Stomach (tissue), 9 donors: ENCODE measurements around the gene KCNN3. TPM values are rescaled to one million over a fixed set of nuclear protein-coding genes. Genes with fewer than 3 reads are reported as not detected.

ENCODE experiments used
- DNase-seq, 2 donors: peaks; one replicate each; pipeline versions ENCODE4 v3.0.0 to v3.0.0-alpha.2; 2013 to 2019
- H3K27ac ChIP-seq, 5 donors: fragments of 200-600 bp in 4 of 5; sonication (generic) in 4 of 5; one replicate each; pipeline ENCODE4 v1.5.1; 2013 to 2019; ENCODE audit warnings: mild to moderate bottlenecking in 1 of 5, moderate library complexity in 1 of 5
- H3K27me3 ChIP-seq, 3 donors: fragments of 200-600 bp; sonication (generic); one replicate each; pipeline ENCODE4 v1.5.1; 2017 to 2019; ENCODE audit warnings: mixed run types in 1 of 3
- H3K36me3 ChIP-seq, 4 donors: fragments of 200-600 bp; sonication (generic); 1 replicate in 3 of 4; 2 replicates in 1 of 4; pipeline ENCODE4 v1.5.1; 2016 to 2019
- H3K4me1 ChIP-seq, 4 donors: fragments of 200-600 bp; sonication (generic); one replicate each; pipeline ENCODE4 v1.5.1; 2016 to 2019
- H3K4me3 ChIP-seq, 4 donors: fragments of 200-600 bp; sonication (generic) in 3 of 4; one replicate each; pipeline ENCODE4 v1.5.1; 2016 to 2019; ENCODE audit warnings: mild to moderate bottlenecking in 1 of 4
- H3K9me3 ChIP-seq, 4 donors: fragments of 200-600 bp; sonication (generic); one replicate each; pipeline ENCODE4 v1.5.1; 2016 to 2019
- CTCF ChIP-seq, 7 experiments: fragments of 450-650 bp in 4 of 7; fragments of 200-600 bp in 3 of 7; sonication (generic) in 3 of 7; IDR thresholded peaks; one replicate each; pipeline ENCODE4 v1.5.1; 2016 to 2019; ENCODE audit warnings: antibody characterized with exemption in 7 of 7, control low read depth in 2 of 7, mild to moderate bottlenecking in 1 of 7
- EP300 ChIP-seq: sonication (generic); formaldehyde crosslinking; IDR thresholded peaks from one replicate; pipeline ENCODE4 v1.6.1; 2017; ENCODE audit warnings: antibody characterized with exemption
- POLR2A ChIP-seq, 4 donors: fragments of 450-650 bp; IDR thresholded peaks; one replicate each; pipeline ENCODE4 v1.6.1; 2016; ENCODE audit warnings: antibody characterized with exemption in 4 of 4, control low read depth in 2 of 4, mild to moderate bottlenecking in 1 of 4, moderate library complexity in 1 of 4
- POLR2AphosphoS5 ChIP-seq, 3 donors: sonication (generic); formaldehyde crosslinking; IDR thresholded peaks; one replicate each; pipeline ENCODE4 v1.6.1; 2016; ENCODE audit warnings: antibody characterized with exemption in 3 of 3
- WGBS, 5 donors: extraction: QIAGEN DNeasy Blood & Tissue Kit in 3 of 5; methylation state at CpG; one replicate each; pipeline versions ENCODE4 v1.1.5 to v1.1.7; 2013 to 2018; 5-methylcytosine and 5-hydroxymethylcytosine counted together
- intact Hi-C: fragments of 100-400 bp; cut with DNase I; formaldehyde crosslinking; loops from one replicate; pipeline ENCODE4 v1.15.1; 2023; ENCODE audit warnings: low total_unique reads
- polyA plus RNA-seq, 3 donors: library from polyadenylated mRNA; stranded (reverse); fragments of 200-250 nt; gene quantifications; one replicate each; pipeline ENCODE4 v1.2.3, GENCODE V29; 2013
- total RNA-seq, 5 donors: library from RNA; depleted of rRNA; stranded (reverse); fragments of >200 nt; gene quantifications; one replicate each; pipeline versions ENCODE4 v1.1.0 to v1.2.3, GENCODE V29; 2014 to 2016
- donor health status: healthy with polysubstance abuse.
- donor health status: Bipolar disorder and iron deficiency.
- donor health status: healthy.

The KCNN3 gene
- total and polyA plus RNA-seq, 8 donors, result 0.19 to 10.7 (median 2.3) TPM

- DNase-seq, result no peak
- Histone ChIP-seq H3K4me3 (no peak overlapping the region), H3K9me3 (no peaks in the 10 kb centered on the region), H3K27ac (no peak overlapping the region), H3K27me3 (no peaks in the 10 kb centered on the region), H3K4me1 (peaks cover 0 to 17% (median 6%) of the 10 kb centered on the region in 4 donors), H3K36me3 (no peaks in the 10 kb centered on the region)
- 63 to 81% (median 72%) methylated on average over 11 of the region's 11 CpGs for WGBS, 5 donors
- intact Hi-C loops, result no loop called here
- TF ChIP-seq EP300 (no peak), POLR2A (IDR thresholded peaks at IDR 0.05) (no peak), CTCF (IDR thresholded peaks at IDR 0.05) (no peak), POLR2AphosphoS5 (IDR thresholded peaks at IDR 0.05) (no peak)
Measured at GRCh38 chr1:154712166-154712810, 157.8 kb downstream of the KCNN3 start.

- intact Hi-C loops, result no loop called here
- H3K36me3 ChIP-seq, result no peaks in the 10 kb centered on the region
- peaks cover 0 to 13% (median 5%) of the 10 kb centered on the region in 4 donors for H3K4me1 ChIP-seq
- no peaks in the 10 kb centered on the region for H3K9me3 ChIP-seq
- TF ChIP-seq EP300 (no peak), CTCF (IDR thresholded peaks at IDR 0.05) (no peak), POLR2AphosphoS5 (IDR thresholded peaks at IDR 0.05) (no peak), POLR2A (IDR thresholded peaks at IDR 0.05) (no peak)
- H3K4me3 ChIP-seq, result no peak overlapping the region
- no peak for DNase-seq
- H3K27me3 ChIP-seq, result no peaks in the 10 kb centered on the region
- WGBS, 5 donors, result 53 to 70% (median 63%) methylated on average over 1 of the region's 1 CpG
- H3K27ac ChIP-seq, result no peak overlapping the region
Measured at GRCh38 chr1:154711416-154711815, 158.7 kb downstream of the KCNN3 start.

DNA sequence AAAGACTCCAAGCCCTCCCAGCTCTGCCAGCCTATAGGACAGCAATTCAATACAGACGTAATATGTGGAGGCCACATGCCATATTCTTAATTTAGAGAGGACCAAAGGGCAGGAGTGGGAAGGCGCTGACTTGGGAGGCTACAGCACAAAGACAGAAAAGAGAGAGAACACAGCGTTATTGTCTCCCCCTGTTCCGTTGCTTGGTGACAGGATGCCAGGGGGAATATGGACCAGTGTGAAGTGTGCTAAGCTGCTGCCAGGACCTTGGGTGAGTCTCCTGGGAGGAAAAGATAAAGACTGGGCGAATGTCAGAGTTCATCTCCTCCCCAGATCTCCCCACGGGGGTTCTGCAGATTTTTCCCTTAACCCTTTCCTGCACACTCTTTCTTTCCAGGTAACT, 160.0 kb downstream of the KCNN3 start:
- TF ChIP-seq POLR2AphosphoS5 (IDR thresholded peaks at IDR 0.05) (no peak), CTCF (IDR thresholded peaks at IDR 0.05) (no peak), EP300 (no peak), POLR2A (IDR thresholded peaks at IDR 0.05) (no peak)
- Histone ChIP-seq H3K4me1 (peaks cover 0 to 5% (median 0%) of the 10 kb centered on the region in 4 donors), H3K36me3 (no peaks in the 10 kb centered on the region), H3K9me3 (no peaks in the 10 kb centered on the region), H3K4me3 (no peak overlapping the region), H3K27ac (no peak overlapping the region), H3K27me3 (peaks cover 0 to under 1% (median 0%) of the 10 kb centered on the region in 3 donors)
- DNase-seq, result no peak
- WGBS, 5 donors, result 62 to 78% (median 66%) methylated on average over 6 of the region's 6 CpGs
- intact Hi-C loops, result no loop called here

DNA sequence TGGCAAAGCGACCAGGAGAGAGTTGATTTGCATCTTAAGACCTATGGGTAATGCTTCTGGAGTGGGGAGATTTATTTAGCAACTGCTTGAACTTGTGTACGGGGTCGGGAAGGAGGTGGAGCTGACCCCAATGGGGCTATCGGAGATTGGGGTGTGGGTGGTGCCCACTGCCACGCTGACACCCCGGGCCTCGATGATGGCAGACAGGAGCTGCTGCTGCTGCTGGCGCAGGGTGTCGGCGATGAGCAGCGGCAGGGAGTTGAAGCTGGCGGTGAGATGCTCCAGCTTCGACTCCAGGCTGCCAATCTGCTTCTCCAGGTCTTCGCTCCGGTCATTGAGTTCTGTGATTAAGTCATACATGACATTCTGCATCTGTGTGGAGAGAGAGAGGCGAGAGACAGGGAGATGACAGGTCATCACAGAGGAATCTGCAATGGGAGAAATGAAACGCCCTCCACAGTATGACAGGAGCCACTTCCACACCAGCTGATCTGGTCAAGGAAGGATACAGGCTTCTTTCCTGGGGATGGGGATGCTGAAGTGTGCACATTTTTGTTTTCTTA, 162.1 kb downstream of the KCNN3 start:
- H3K27ac ChIP-seq, result no peak overlapping the region
- H3K36me3 ChIP-seq, result no peaks in the 10 kb centered on the region
- TF ChIP-seq POLR2A (IDR thresholded peaks at IDR 0.05) (no peak), EP300 (no peak), POLR2AphosphoS5 (IDR thresholded peaks at IDR 0.05) (no peak), CTCF (IDR thresholded peaks at IDR 0.05) (no peak)
- no peaks in the 10 kb centered on the region for H3K9me3 ChIP-seq
- peaks cover 0 to 7% (median 0%) of the 10 kb centered on the region in 3 donors for H3K27me3 ChIP-seq
- 80 to 87% (median 83%) methylated on average over 17 of the region's 17 CpGs for WGBS, 5 donors
- no peak overlapping the region for H3K4me3 ChIP-seq
- intact Hi-C loops, result no loop called here
- H3K4me1 ChIP-seq, result no peaks in the 10 kb centered on the region
- no peak for DNase-seq
